HCT116 (cell line): ENCODE data around the gene AGBL3. TPM values are rescaled to one million over a fixed set of nuclear protein-coding genes. Genes with fewer than 3 reads are reported as not detected.

Experiments
- ATAC-seq: fragments of 200-7000 bp; cut with Tn5 transposase; 2 replicates; pipeline ENCODE4 v1.9.1; 2020; ENCODE audit warnings: mild to moderate bottlenecking, moderate library complexity
- BruUV-seq: library from RNA; stranded (reverse); fragments of 400-500 nt; replicated peaks from 2 replicates; lab custom pipeline; 2021; lab: Mats Ljungman, UMichigan
- CTCF ChIA-PET: fragments of 300-600 bp; sonication (Branson Sonifier 250); formaldehyde crosslinking; loops from one replicate; lab custom pipeline; 2021; ENCODE audit warnings: antibody characterized with exemption; lab: Charles Lee
- POLR2A ChIA-PET: fragments of 300-600, 350-600 bp; sonication (Branson Sonifier 250); formaldehyde crosslinking; loops from one replicate; lab custom pipeline; 2021; ENCODE audit warnings: antibody characterized with exemption; lab: Charles Lee
- RAD21 ChIA-PET, 2 experiments: fragments of 300-600 bp; sonication (Branson Sonifier 250); formaldehyde crosslinking; loops; one replicate each; lab custom pipeline; 2023; ENCODE audit warnings: low total read pairs in 2 of 2; ENCODE audit not compliant: uncharacterized antibody in 2 of 2, unreplicated experiment in 2 of 2, low non-redundant PET in 1 of 2; lab: Charles Lee
- DNase-seq: peaks from one replicate; pipeline ENCODE4 v3.0.0-alpha.2; 2010; ENCODE audit warnings: low read depth, low spot score
- H2AFZ ChIP-seq: fragments of 200-600 bp; shearing (Covaris generic), sonication (generic); 2 replicates; pipeline ENCODE4 v1.6.1; 2017; ENCODE audit warnings: low read depth, mixed run types, mixed read lengths, antibody characterized with exemption, low read length; ENCODE audit not compliant: poor library complexity, severe bottlenecking
- H3K27ac ChIP-seq: 2 replicates; pipeline ENCODE4 v1.5.1; 2012; ENCODE audit warnings: low read depth, low read length
- H3K27me3 ChIP-seq: fragments of 200-600 bp; sonication (generic); 2 replicates; pipeline ENCODE4 v1.6.1; 2016; ENCODE audit warnings: mixed run types, low read length, mixed read lengths; ENCODE audit not compliant: insufficient read depth
- H3K36me3 ChIP-seq, 2 experiments: fragments of 200-500 bp in 1 of 2; fragments of 200-600 bp in 1 of 2; sonication (Bioruptor generic) in 1 of 2; sonication (generic) in 1 of 2; 2 replicates each; pipeline versions ENCODE4 v1.5.1 to v1.6.1; 2014 to 2016; ENCODE audit warnings: low read length in 2 of 2, inconsistent platforms in 1 of 2, mixed read lengths in 1 of 2, mixed run types in 1 of 2; ENCODE audit not compliant: insufficient read depth in 2 of 2, control insufficient read depth in 1 of 2
- H3K4me1 ChIP-seq, 2 experiments: fragments of 200-600 bp in 1 of 2; sonication (generic) in 1 of 2; 2 replicates each; pipeline versions ENCODE4 v1.5.1 to v1.6.1; 2012 to 2017; ENCODE audit warnings: low read length in 2 of 2, inconsistent platforms in 1 of 2, mild to moderate bottlenecking in 1 of 2, mixed read lengths in 1 of 2, mixed run types in 1 of 2, moderate library complexity in 1 of 2; ENCODE audit not compliant: insufficient read depth in 2 of 2, control insufficient read depth in 1 of 2
- H3K4me2 ChIP-seq: fragments of 200-600 bp; sonication (generic); 2 replicates; pipeline ENCODE4 v1.6.1; 2017; ENCODE audit warnings: mixed run types, low read length, mixed read lengths
- H3K4me3 ChIP-seq, 2 experiments: fragments of 200-600 bp in 1 of 2; sonication (generic) in 1 of 2; replicated peaks in 1 of 2; 2 replicates each; pipeline ENCODE4 v1.5.1; 2011 to 2016; ENCODE audit warnings: low read length in 2 of 2, control low read depth in 1 of 2, low read depth in 1 of 2, mild to moderate bottlenecking in 1 of 2, mixed read lengths in 1 of 2, mixed run types in 1 of 2
- H3K79me2 ChIP-seq: fragments of 200-600 bp; sonication (generic); 2 replicates; pipeline ENCODE4 v1.6.1; 2017; ENCODE audit warnings: mild to moderate bottlenecking, mixed run types, low read length, moderate library complexity, mixed read lengths; ENCODE audit not compliant: insufficient read depth
- H3K9ac ChIP-seq: fragments of 200-600 bp; sonication (generic); 2 replicates; pipeline ENCODE4 v1.6.1; 2016; ENCODE audit warnings: low read length, mixed read lengths
- H3K9me2 ChIP-seq: fragments of 200-600 bp; sonication (generic), shearing (Covaris generic); 2 replicates; pipeline ENCODE4 v1.6.1; 2017; ENCODE audit warnings: mixed run types, mild to moderate bottlenecking, moderate library complexity; ENCODE audit not compliant: insufficient read depth
- H3K9me3 ChIP-seq, 2 experiments: fragments of 200-500 bp in 1 of 2; fragments of 200-600 bp in 1 of 2; sonication (Bioruptor generic) in 1 of 2; sonication (generic) in 1 of 2; 2 replicates each; pipeline ENCODE4 v1.6.1; 2014 to 2017; ENCODE audit warnings: low read length in 2 of 2, mixed read lengths in 2 of 2, inconsistent platforms in 1 of 2, low read depth in 1 of 2, mild to moderate bottlenecking in 1 of 2, mixed run types in 1 of 2, moderate library complexity in 1 of 2; ENCODE audit not compliant: control insufficient read depth in 1 of 2, insufficient read depth in 1 of 2
- H4K20me1 ChIP-seq: fragments of 200-600 bp; sonication (generic), shearing (Covaris generic); 2 replicates; pipeline ENCODE4 v1.6.1; 2017; ENCODE audit warnings: mixed run types, mild to moderate bottlenecking, moderate library complexity; ENCODE audit not compliant: insufficient read depth
- ATF3 ChIP-seq: IDR thresholded peaks from 2 replicates; pipeline ENCODE4 v1.6.1; 2012
- CEBPB ChIP-seq: IDR thresholded peaks from 2 replicates; pipeline ENCODE4 v1.6.1; 2012; ENCODE audit warnings: low read depth
- CTCF ChIP-seq, 3 experiments: fragments of 200-600 bp in 1 of 3; sonication (generic) in 1 of 3; IDR thresholded peaks in 2 of 3; conservative IDR thresholded peaks in 1 of 3; 2 replicates each; pipeline ENCODE4 v1.5.1; 2012 to 2017; ENCODE audit warnings: low read depth in 2 of 3, low read length in 2 of 3, antibody characterized with exemption in 1 of 3, borderline replicate concordance in 1 of 3, control low read depth in 1 of 3, mild to moderate bottlenecking in 1 of 3, mixed read lengths in 1 of 3, mixed run types in 1 of 3, moderate library complexity in 1 of 3; ENCODE audit not compliant: insufficient read depth in 1 of 3
- EGR1 ChIP-seq: IDR thresholded peaks from 2 replicates; pipeline ENCODE4 v1.6.1; 2012; ENCODE audit warnings: low read depth
- EZH2 ChIP-seq: fragments of 200-600 bp; sonication (generic); IDR thresholded peaks from 2 replicates; pipeline ENCODE4 v1.6.1; 2017; ENCODE audit warnings: antibody characterized with exemption, mixed run types
- EZH2phosphoT487 ChIP-seq: fragments of 200-600 bp; IDR thresholded peaks from 2 replicates; pipeline ENCODE4 v1.6.1; 2018; ENCODE audit warnings: antibody characterized with exemption, borderline replicate concordance
- FOSL1 ChIP-seq: IDR thresholded peaks from 2 replicates; pipeline ENCODE4 v1.6.1; 2012; ENCODE audit warnings: low read depth
- JUND ChIP-seq: IDR thresholded peaks from 2 replicates; pipeline ENCODE4 v1.6.1; 2012
- MAX ChIP-seq: IDR thresholded peaks from 2 replicates; pipeline ENCODE4 v1.6.1; 2012
- POLR2A ChIP-seq: IDR thresholded peaks from 2 replicates; pipeline ENCODE4 v1.7.0; 2011; ENCODE audit warnings: borderline replicate concordance; ENCODE audit not compliant: insufficient read depth, insufficient read length; ENCODE audit errors: extremely low read depth
- POLR2AphosphoS5 ChIP-seq: IDR thresholded peaks from 2 replicates; pipeline ENCODE4 v1.6.1; 2011; ENCODE audit warnings: mild to moderate bottlenecking, low read depth, low read length, moderate library complexity
- REST ChIP-seq: IDR thresholded peaks from 2 replicates; pipeline ENCODE4 v1.6.1; 2012; ENCODE audit warnings: low read depth
- SIN3A ChIP-seq: IDR thresholded peaks from 2 replicates; pipeline ENCODE4 v1.6.1; 2012; ENCODE audit warnings: low read depth
- SP1 ChIP-seq: IDR thresholded peaks from 2 replicates; pipeline ENCODE4 v1.6.1; 2012; ENCODE audit warnings: low read depth
- SRF ChIP-seq: IDR thresholded peaks from 2 replicates; pipeline ENCODE4 v1.6.1; 2012; ENCODE audit warnings: low read depth
- YY1 ChIP-seq: IDR thresholded peaks from 2 replicates; pipeline ENCODE4 v1.6.1; 2011; ENCODE audit warnings: low read length, low read depth, moderate library complexity, mild to moderate bottlenecking; ENCODE audit not compliant: insufficient replicate concordance; ENCODE audit errors: extremely low read depth
- ZFX ChIP-seq: fragments of 450-650 bp; IDR thresholded peaks from 2 replicates; pipeline ENCODE4 v1.6.1; 2017
- intact Hi-C: fragments of 100-400 bp; cut with micrococcal nuclease; formaldehyde crosslinking; loops from 2 replicates; pipeline ENCODE4 v1.10.0; 2022
- total RNA-seq: library from RNA; stranded (reverse); gene quantifications from one replicate; pipeline ENCODE4 v1.2.1, GENCODE V29; 2021; ENCODE audit not compliant: unreplicated experiment

The AGBL3 gene
- total RNA-seq, 1 experiment from 2014 or later, result 1.9 TPM

- TF ChIP-seq YY1 (no peak), REST (no peak), ATF3 (no peak), EZH2phosphoT487 (no peak), SRF (no peak), JUND (no peak)
Measured at GRCh38 chr7:134936893-134937510, 49.3 kb upstream of the AGBL3 start (continued).

- ATAC-seq, result no peak
- no peak overlapping the region for H3K9ac ChIP-seq
- CTCF ChIA-PET, result no interaction called here
- RAD21 ChIA-PET, result no interaction called here
- intact Hi-C loops, result no loop called here
- DNase-seq, result no peak
- no peaks in the 10 kb centered on the region for H3K4me1 ChIP-seq
- no peak overlapping the region for H3K4me3 ChIP-seq
- no peaks in the 10 kb centered on the region for H3K79me2 ChIP-seq
- no peak overlapping the region for H2AFZ ChIP-seq
- H3K9me3 ChIP-seq, result no peaks in the 10 kb centered on the region
- POLR2A ChIA-PET, result no interaction called here
- H3K27ac ChIP-seq, result no peak overlapping the region
- H3K9me2 ChIP-seq, result no peaks in the 10 kb centered on the region
- no peaks in the 10 kb centered on the region for H3K27me3 ChIP-seq
- no TSS peak for BruUV-seq
- no peak overlapping the region for H3K4me2 ChIP-seq
- H4K20me1 ChIP-seq, result no peaks in the 10 kb centered on the region
- peaks cover 2 to 8% of the 10 kb centered on the region in 2 experiments; a peak in 2 of 4 replicates for H3K36me3 ChIP-seq
- no peak for TF ChIP-seq ZFX
- TF ChIP-seq POLR2AphosphoS5, result no peak
- TF ChIP-seq CTCF (IDR thresholded peaks at IDR 0.05 in 2 of 3, conservative IDR thresholded peaks at IDR 0.05 in 1 of 3; ENCODE audit: borderline replicate concordance in 1 of 3, insufficient read depth in 1 of 3, low read depth in 2 of 3, low read length in 2 of 3), result no peak
- no peak for TF ChIP-seq POLR2A
- TF ChIP-seq CEBPB, result no peak
- no peak for TF ChIP-seq JUND
- no peak for TF ChIP-seq REST
- no peak for TF ChIP-seq SIN3A
- TF ChIP-seq EZH2, result no peak
- no peak for TF ChIP-seq EGR1
- TF ChIP-seq FOSL1, result no peak
- no peak for TF ChIP-seq SP1
- TF ChIP-seq MAX, result no peak
Measured at GRCh38 chr7:134938141-134938540, 48.2 kb upstream of the AGBL3 start.
